NCI-H2196 treated with DMSO at 0.1 percent for 48 hours (cell line): ENCODE measurements around the gene SPOCK1.

Experiments
- DNase-seq: peaks from one replicate; lab custom pipeline; 2025; ENCODE audit not compliant: unreplicated experiment; lab: John Stamatoyannopoulos, UW

Gene SPOCK1

GRCh38 chr5:137203011-137203632, 296.0 kb downstream of the SPOCK1 start:
- no peak for DNase-seq

- no peak for DNase-seq
Observed at GRCh38 chr5:137201876-137202275, 297.2 kb downstream of the SPOCK1 start.

GRCh38 chr5:137200906-137201700, 298.0 kb downstream of the SPOCK1 start:
- no peak for DNase-seq

- no peak for DNase-seq
Observed at GRCh38 chr5:137199966-137200365, 299.2 kb downstream of the SPOCK1 start.

GRCh38 chr5:137199201-137199600, 299.9 kb downstream of the SPOCK1 start:
- no peak for DNase-seq

- no peak for DNase-seq
Observed at GRCh38 chr5:137195483-137195882, 303.6 kb downstream of the SPOCK1 start.

GRCh38 chr5:137194300-137194699, 304.8 kb downstream of the SPOCK1 start:
- DNase-seq, result no peak

GRCh38 chr5:137192293-137192743, 306.8 kb downstream of the SPOCK1 start:
- no peak for DNase-seq

- DNase-seq, result no peak
Observed at GRCh38 chr5:137191179-137191578, 307.9 kb downstream of the SPOCK1 start.

GRCh38 chr5:137190441-137190840, 308.7 kb downstream of the SPOCK1 start:
- DNase-seq, result no peak

- DNase-seq, result no peak
Observed at GRCh38 chr5:137190031-137190430, 309.1 kb downstream of the SPOCK1 start.

GRCh38 chr5:137188566-137188965, 310.6 kb downstream of the SPOCK1 start:
- no peak for DNase-seq

- no peak for DNase-seq
Observed at GRCh38 chr5:137186759-137187461, 312.2 kb downstream of the SPOCK1 start.

GRCh38 chr5:137185193-137185592, 313.9 kb downstream of the SPOCK1 start:
- DNase-seq, result no peak

GRCh38 chr5:137184734-137185133, 314.4 kb downstream of the SPOCK1 start:
- no peak for DNase-seq

- no peak for DNase-seq
Observed at GRCh38 chr5:137182576-137182975, 316.6 kb downstream of the SPOCK1 start.

- DNase-seq, result no peak
Observed at GRCh38 chr5:137181667-137182066, 317.5 kb downstream of the SPOCK1 start.

GRCh38 chr5:137179203-137179602, 319.9 kb downstream of the SPOCK1 start:
- DNase-seq, result no peak

GRCh38 chr5:137176609-137177008, 322.5 kb downstream of the SPOCK1 start:
- no peak for DNase-seq

GRCh38 chr5:137176126-137176525, 323.0 kb downstream of the SPOCK1 start:
- no peak for DNase-seq

- no peak for DNase-seq
Observed at GRCh38 chr5:137174196-137174595, 324.9 kb downstream of the SPOCK1 start.

GRCh38 chr5:137172258-137172657, 326.9 kb downstream of the SPOCK1 start:
- DNase-seq, result no peak
